Gastrocnemius medialis (tissue), 4 donors: Measurements from ENCODE around the gene AGBL1. TPM values are rescaled to one million over a fixed set of nuclear protein-coding genes. Genes with fewer than 3 reads are reported as not detected.

ENCODE experiments used
- ATAC-seq, 2 donors: fragments of 150-250 bp; one replicate each; pipeline ENCODE4 v1.9.1; 2016
- DNase-seq, 2 donors: peaks; one replicate each; pipeline ENCODE4 v3.0.0-alpha.2; 2019
- H3K27ac ChIP-seq, 4 donors: fragments of 200-600 bp; sonication (generic); 1 replicate in 1 of 4; 2 replicates in 3 of 4; pipeline ENCODE4 v1.5.1; 2016 to 2018; ENCODE audit warnings: mild to moderate bottlenecking in 2 of 4, moderate library complexity in 1 of 4
- H3K27me3 ChIP-seq, 3 donors: fragments of 200-600 bp; sonication (generic) in 2 of 3; 1 replicate in 1 of 3; 2 replicates in 2 of 3; pipeline versions ENCODE4 v1.5.1 to v1.6.0; 2016 to 2019; ENCODE audit warnings: mild to moderate bottlenecking in 1 of 3, moderate library complexity in 1 of 3
- H3K36me3 ChIP-seq, 2 donors: fragments of 200-600 bp; sonication (generic) in 1 of 2; one replicate each; pipeline ENCODE4 v1.5.1; 2017 to 2018
- H3K4me1 ChIP-seq, 2 donors: fragments of 200-600 bp; sonication (generic) in 1 of 2; one replicate each; pipeline ENCODE4 v1.5.1; 2016 to 2017; ENCODE audit warnings: mild to moderate bottlenecking in 2 of 2
- H3K4me3 ChIP-seq, 4 donors: fragments of 200-600 bp; sonication (generic) in 3 of 4; 1 replicate in 1 of 4; 2 replicates in 3 of 4; pipeline ENCODE4 v1.5.1; 2016 to 2019; ENCODE audit warnings: mild to moderate bottlenecking in 2 of 4
- H3K9me3 ChIP-seq, 3 donors: fragments of 200-600 bp; sonication (generic) in 2 of 3; 1 replicate in 1 of 3; 2 replicates in 2 of 3; pipeline ENCODE4 v1.5.1; 2016 to 2019
- POLR2A ChIP-seq, 2 donors: fragments of 450-650 bp; IDR thresholded peaks; one replicate each; pipeline ENCODE4 v1.6.1; 2017; ENCODE audit warnings: antibody characterized with exemption in 2 of 2, mild to moderate bottlenecking in 2 of 2, moderate library complexity in 2 of 2
- in situ Hi-C, 4 donors: fragments of 200-750 bp; cut with MboI; loops; one replicate each; pipeline versions ENCODE4 v1.15.0 to v1.8.0; 2017; ENCODE audit warnings: low sequenced_read_pairs in 4 of 4
- intact Hi-C: fragments of 100-400 bp; cut with DNase I; formaldehyde crosslinking; loops from one replicate; pipeline ENCODE4 v1.15.1; 2023; ENCODE audit warnings: low total_unique reads
- total RNA-seq, 4 donors: library from RNA; depleted of rRNA; stranded (reverse); fragments of >200 nt; gene quantifications; one replicate each; pipeline versions ENCODE4 v1.1.0 to v1.2.3, GENCODE V29; 2016
- TF ChIP-seq, protein P1 (sequence below), 5 experiments: fragments of 450-650 bp in 3 of 5; fragments of 200-600 bp in 2 of 5; sonication (generic) in 2 of 5; IDR thresholded peaks in 4 of 5; conservative IDR thresholded peaks in 1 of 5; 1 replicate in 4 of 5; 2 replicates in 1 of 5; pipeline ENCODE4 v1.5.1; 2016 to 2019; ENCODE audit warnings: antibody characterized with exemption in 5 of 5, mild to moderate bottlenecking in 3 of 5, moderate library complexity in 3 of 5

The AGBL1 gene
- total RNA-seq, 4 donors from 2014 or later: 3.8 to 29.7 (median 15.9) TPM

DNA sequence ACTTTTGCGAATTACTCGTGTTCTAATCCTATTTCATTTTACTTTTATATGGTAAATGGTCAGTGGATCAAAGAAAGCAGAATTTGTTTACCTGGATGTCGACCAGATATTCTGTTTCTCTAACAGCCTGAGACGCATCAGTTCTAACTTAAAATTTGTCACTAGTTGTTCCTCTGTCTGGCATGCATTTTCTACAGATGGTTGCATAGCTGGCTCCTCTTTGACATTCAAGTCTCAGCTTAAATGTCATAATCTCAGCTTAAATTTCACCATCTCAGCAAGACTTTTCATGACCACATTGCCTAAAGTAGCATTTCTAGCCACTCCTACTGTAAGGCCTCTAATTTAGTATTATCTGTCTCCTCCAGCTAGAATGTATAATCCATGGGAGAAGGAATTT is 609.3 kb downstream of the AGBL1 start:
- Histone ChIP-seq H3K36me3 (no peaks in the 10 kb centered on the region), H3K9me3 (no peaks in the 10 kb centered on the region), H3K27me3 (no peaks in the 10 kb centered on the region), H3K4me1 (peaks cover 0 to 7% of the 10 kb centered on the region in 2 donors), H3K27ac (no peak overlapping the region), H3K4me3 (no peak overlapping the region)
- ATAC-seq (no peak), DNase-seq (no peak)
- intact Hi-C loops (no loop called here), in situ Hi-C loops (no loop called here)
- TF ChIP-seq, protein P1, sequence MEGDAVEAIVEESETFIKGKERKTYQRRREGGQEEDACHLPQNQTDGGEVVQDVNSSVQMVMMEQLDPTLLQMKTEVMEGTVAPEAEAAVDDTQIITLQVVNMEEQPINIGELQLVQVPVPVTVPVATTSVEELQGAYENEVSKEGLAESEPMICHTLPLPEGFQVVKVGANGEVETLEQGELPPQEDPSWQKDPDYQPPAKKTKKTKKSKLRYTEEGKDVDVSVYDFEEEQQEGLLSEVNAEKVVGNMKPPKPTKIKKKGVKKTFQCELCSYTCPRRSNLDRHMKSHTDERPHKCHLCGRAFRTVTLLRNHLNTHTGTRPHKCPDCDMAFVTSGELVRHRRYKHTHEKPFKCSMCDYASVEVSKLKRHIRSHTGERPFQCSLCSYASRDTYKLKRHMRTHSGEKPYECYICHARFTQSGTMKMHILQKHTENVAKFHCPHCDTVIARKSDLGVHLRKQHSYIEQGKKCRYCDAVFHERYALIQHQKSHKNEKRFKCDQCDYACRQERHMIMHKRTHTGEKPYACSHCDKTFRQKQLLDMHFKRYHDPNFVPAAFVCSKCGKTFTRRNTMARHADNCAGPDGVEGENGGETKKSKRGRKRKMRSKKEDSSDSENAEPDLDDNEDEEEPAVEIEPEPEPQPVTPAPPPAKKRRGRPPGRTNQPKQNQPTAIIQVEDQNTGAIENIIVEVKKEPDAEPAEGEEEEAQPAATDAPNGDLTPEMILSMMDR (IDR thresholded peaks at IDR 0.05 in 4 of 5, conservative IDR thresholded peaks at IDR 0.05 in 1 of 5): no peak
- no peak for TF ChIP-seq POLR2A (IDR thresholded peaks at IDR 0.05)

GRCh38 chr15:86690566-86690965 is 610.9 kb downstream of the AGBL1 start:
- Histone ChIP-seq H3K9me3 (no peaks in the 10 kb centered on the region), H3K4me1 (peaks cover 0 to 7% of the 10 kb centered on the region in 2 donors), H3K4me3 (no peak overlapping the region), H3K27me3 (no peaks in the 10 kb centered on the region), H3K27ac (no peak overlapping the region), H3K36me3 (no peaks in the 10 kb centered on the region)
- in situ Hi-C loops (no loop called here), intact Hi-C loops (no loop called here)
- no peak for ATAC-seq
- no peak for DNase-seq
- no peak for TF ChIP-seq POLR2A (IDR thresholded peaks at IDR 0.05)
- TF ChIP-seq, protein P1 (IDR thresholded peaks at IDR 0.05 in 4 of 5, conservative IDR thresholded peaks at IDR 0.05 in 1 of 5): no peak

DNA sequence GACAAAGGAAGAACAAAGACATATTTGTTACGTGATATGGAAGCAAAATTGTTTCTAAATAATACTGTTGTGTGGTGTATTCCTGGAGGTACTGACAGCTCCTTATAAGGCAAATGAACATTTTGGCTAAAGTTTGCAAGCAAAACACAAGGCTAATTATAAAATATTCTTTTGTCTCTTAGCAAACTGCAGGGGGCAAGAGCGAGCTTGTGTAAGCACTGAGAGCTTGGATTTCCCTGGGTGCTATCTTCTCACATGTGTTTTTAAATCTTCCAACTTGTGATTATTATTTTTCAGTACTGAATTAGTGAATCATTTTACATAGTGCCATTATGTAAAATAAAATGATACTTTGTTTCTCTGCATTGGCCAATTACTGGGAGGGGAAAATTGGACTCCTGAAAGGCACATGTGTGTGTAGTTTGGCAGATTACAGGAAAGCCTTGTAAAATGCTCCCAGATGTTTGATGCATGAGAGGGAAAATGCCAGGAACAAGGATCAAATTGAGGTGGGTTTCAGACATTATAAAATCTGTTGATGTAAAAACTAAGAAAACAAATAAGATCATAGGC is 611.5 kb downstream of the AGBL1 start:
- intact Hi-C loops: no loop called here
- Histone ChIP-seq H3K27ac (no peak overlapping the region), H3K4me3 (no peak overlapping the region), H3K9me3 (no peaks in the 10 kb centered on the region), H3K36me3 (no peaks in the 10 kb centered on the region), H3K4me1 (peaks cover 0 to 7% of the 10 kb centered on the region in 2 donors), H3K27me3 (no peaks in the 10 kb centered on the region)
- in situ Hi-C loops: no loop called here
- no peak for ATAC-seq
- DNase-seq: no peak
- TF ChIP-seq, protein P1 (IDR thresholded peaks at IDR 0.05 in 4 of 5, conservative IDR thresholded peaks at IDR 0.05 in 1 of 5): no peak
- no peak for TF ChIP-seq POLR2A (IDR thresholded peaks at IDR 0.05)

DNA sequence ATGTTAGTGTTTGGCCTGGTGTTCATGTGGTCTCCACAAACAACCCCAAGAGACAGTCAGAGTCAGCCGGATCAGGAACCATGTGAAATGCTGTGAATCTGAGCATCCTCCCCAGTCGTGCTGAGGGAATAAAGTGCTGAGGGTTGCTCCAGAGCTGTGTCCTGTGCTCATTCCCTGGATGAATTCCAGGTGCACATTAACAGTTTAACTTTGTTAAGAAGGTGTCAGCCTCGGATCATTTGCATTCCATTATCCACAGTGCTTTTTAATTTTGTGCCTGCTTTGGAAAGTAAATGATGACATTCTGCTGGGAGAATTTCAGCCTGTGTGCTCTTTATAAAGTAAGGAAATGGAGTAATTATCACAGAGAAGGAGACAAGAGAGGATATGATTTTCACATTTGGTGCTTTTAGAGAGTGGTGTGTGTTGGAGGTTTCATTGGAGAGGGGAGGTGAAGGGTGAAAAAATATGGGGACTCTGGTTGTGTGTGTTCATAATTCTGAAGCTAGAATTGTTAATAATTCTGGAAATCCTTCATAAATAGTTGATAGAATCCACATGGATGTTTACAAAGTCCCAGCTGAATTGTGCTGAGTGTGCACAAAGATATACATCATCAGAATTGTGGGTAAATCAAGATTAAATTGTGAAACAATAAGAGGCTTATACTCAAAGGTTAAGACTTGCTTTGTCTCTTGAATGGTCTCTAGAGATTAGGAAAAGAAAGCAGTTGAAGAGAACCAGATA is 621.4 kb downstream of the AGBL1 start:
- intact Hi-C loops (no loop called here), in situ Hi-C loops (no loop called here)
- Histone ChIP-seq H3K4me1 (no peaks in the 10 kb centered on the region), H3K27me3 (no peaks in the 10 kb centered on the region), H3K9me3 (no peaks in the 10 kb centered on the region), H3K27ac (no peak overlapping the region), H3K4me3 (no peak overlapping the region), H3K36me3 (no peaks in the 10 kb centered on the region)
- DNase-seq (no peak), ATAC-seq (no peak)
- TF ChIP-seq, protein P1 (IDR thresholded peaks at IDR 0.05 in 4 of 5, conservative IDR thresholded peaks at IDR 0.05 in 1 of 5): no peak
- TF ChIP-seq POLR2A (IDR thresholded peaks at IDR 0.05): no peak
